ENCODE results near the gene TMEM38A. TPM values are rescaled to one million over a fixed set of nuclear protein-coding genes. Genes with fewer than 3 reads are reported as not detected.
"Not testable (repeated sequence)": the region's sequence is repeated elsewhere in the genome, so short reads cannot be mapped to it uniquely, and the experiment has no call there.

Gene TMEM38A
- total RNA-seq, 2 experiments from 2014 or later, result 1.1 to 1.7 TPM

DNA sequence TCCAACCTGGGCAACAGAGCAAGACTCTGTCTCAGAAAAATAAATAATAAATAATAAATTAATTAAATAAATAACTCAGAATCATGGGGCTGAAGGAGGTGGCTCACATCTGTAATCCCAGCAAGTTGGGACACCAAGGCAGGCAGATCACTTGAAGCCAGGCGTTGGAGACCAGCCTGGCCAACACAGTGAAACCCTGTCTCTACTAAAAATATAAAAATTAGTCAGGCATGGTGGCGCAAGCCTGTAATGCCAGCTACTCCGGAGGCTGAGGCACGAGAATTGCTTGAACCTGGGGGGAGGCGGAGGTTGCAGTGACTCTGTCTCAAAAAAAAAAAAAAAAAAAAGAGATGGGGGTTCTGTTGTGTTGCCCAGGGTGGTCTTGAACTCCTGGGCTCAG is 7.2 kb downstream of the TMEM38A start:
- Mint-ChIP-seq H3K4me3 (no peak overlapping the region), H3K9me3 (no peaks in the 10 kb centered on the region), H3K27ac (no peak overlapping the region), H3K27me3 (no peaks in the 10 kb centered on the region), H3K4me1 (peaks cover 10% of the 10 kb centered on the region), H3K36me3 (ENCODE audit: low read depth) (no peaks in the 10 kb centered on the region)
- ChIA-PET CTCF (no interaction called here), POLR2A (no interaction called here)
- DNase-seq, result no peak

DNA sequence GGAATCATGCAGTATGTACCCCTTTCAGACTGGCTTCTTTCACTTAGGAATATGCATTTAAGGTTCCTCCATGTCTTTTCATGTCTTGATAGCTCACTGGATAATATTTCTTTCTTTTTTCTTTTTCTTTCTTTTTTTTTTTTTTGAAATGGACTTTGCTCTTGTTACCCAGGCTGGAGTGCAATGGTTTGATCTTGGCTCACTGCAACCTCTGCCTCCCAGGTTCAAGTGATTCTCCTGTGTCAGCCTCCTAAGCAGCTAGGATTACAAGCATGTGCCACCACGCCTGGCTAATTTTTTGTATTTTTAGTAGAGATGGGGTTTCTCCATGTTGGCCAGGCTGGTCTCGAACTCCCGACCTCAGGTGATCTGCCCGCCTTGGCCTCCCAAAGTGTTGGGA is 7.8 kb downstream of the TMEM38A start:
- POLR2A ChIA-PET, result not testable (repeated sequence)

DNA sequence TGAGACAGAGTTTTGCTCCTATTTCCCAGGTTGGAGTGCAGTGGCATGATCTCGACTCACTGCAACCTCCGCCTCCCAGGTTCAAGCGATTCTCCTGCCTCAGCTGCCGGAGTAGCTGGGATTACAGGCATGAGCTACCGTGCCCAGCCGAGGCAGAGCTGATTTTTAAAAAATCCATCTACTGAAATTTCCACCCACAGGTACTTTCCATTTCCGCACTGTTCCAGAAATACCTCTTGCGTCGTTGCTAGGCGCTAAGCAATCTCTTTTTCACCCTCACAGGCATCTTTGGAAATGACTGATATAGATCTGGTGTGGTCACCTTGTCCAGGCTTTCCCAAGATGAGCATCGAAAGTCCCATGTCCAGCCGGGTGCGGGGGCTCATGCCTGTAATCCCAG is 9.4 kb downstream of the TMEM38A start:
- H3K36me3 Mint-ChIP-seq (ENCODE audit: low read depth), result no peaks in the 10 kb centered on the region
- H3K9me3 Mint-ChIP-seq, result no peaks in the 10 kb centered on the region
- CTCF ChIA-PET, result interaction anchor here (0.7 kb wide), 1 partner anchor 40 kb away, joined by 8 read pairs; no protein-coding TSS in a partner anchor
- H3K27ac Mint-ChIP-seq, result no peak overlapping the region
- POLR2A ChIA-PET, result no interaction called here
- no peaks in the 10 kb centered on the region for H3K4me1 Mint-ChIP-seq
- H3K4me3 Mint-ChIP-seq, result no peak overlapping the region
- no peak for DNase-seq
- no peaks in the 10 kb centered on the region for H3K27me3 Mint-ChIP-seq

More for the DNA sequence above, 7.8 kb downstream of the TMEM38A start:
- H3K9me3 Mint-ChIP-seq; CTCF ChIA-PET; H3K4me1 Mint-ChIP-seq; H3K36me3 Mint-ChIP-seq (ENCODE audit: low read depth); H3K4me3 Mint-ChIP-seq; H3K27me3 Mint-ChIP-seq; H3K27ac Mint-ChIP-seq; DNase-seq: not testable (repeated sequence)

DNA sequence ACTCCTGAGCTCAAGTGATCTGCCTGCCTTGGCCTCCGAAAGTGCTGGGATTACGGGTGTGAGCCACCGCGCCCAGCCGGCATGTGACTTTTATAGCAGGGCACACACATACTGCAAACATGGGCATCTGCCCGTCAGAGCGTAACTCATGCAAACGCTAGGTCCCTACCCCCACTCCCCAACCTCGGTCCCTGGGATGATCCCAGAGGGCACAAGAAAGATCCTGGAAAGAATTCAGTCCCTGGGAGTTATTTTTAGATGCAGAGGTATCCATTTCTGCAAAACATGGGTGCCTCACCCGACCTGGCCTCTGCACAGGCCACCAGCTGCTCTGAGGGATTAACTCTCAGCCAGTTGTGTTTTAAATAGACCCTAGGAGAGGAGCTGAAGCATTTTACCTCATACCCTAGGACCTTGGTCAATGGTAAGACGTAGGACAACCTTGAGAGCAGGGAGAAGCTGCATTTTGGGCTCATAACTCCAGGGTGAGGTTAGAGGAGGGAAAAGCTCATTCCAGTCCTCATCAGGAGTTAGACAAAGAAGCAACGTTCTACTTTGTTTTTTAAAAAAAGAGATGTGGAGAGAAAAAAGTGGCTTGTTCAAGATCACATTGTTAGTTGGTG is 10.8 kb downstream of the TMEM38A start:
- Mint-ChIP-seq H3K27me3 (no peaks in the 10 kb centered on the region), H3K36me3 (ENCODE audit: low read depth) (no peaks in the 10 kb centered on the region), H3K27ac (no peak overlapping the region), H3K9me3 (no peaks in the 10 kb centered on the region), H3K4me1 (no peaks in the 10 kb centered on the region), H3K4me3 (no peak overlapping the region)
- ChIA-PET CTCF (interaction anchor here (1.4 to 1.7 kb wide), 2 partner anchors 11 to 12 kb away, joined by 4 read pairs; partner anchors contain the start of genes SMIM7 and TMEM38A), POLR2A (no interaction called here)
- DNase-seq, result no peak

DNA sequence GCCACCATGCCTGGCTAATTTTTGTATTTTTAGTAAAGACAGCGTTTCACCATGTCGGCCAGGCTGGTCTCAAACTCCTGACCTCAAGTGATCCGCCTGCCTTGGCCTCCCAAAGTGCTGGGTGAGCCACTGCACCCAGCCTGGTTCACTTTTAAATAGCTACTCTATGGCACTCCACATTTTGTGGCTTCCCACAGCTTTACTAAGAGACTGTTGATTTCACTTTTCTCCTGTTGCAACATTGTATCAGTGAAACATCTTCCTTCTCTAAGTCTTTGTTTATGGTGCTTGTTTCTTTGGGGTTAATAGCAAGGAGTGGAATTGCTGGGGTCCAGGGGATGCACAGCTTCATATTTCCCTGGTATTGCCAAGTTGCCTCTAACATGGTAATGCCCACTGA is 12.3 kb downstream of the TMEM38A start:
- CTCF ChIA-PET, result interaction anchor here (1.1 to 1.2 kb wide), 2 partner anchors 9 to 24 kb away, joined by 3 read pairs; no protein-coding TSS in a partner anchor
- Mint-ChIP-seq H3K9me3 (no peaks in the 10 kb centered on the region), H3K27ac (no peak overlapping the region), H3K27me3 (no peaks in the 10 kb centered on the region), H3K4me3 (no peak overlapping the region), H3K36me3 (ENCODE audit: low read depth) (no peaks in the 10 kb centered on the region), H3K4me1 (no peaks in the 10 kb centered on the region)
- POLR2A ChIA-PET, result no interaction called here
- DNase-seq, result no peak

DNA sequence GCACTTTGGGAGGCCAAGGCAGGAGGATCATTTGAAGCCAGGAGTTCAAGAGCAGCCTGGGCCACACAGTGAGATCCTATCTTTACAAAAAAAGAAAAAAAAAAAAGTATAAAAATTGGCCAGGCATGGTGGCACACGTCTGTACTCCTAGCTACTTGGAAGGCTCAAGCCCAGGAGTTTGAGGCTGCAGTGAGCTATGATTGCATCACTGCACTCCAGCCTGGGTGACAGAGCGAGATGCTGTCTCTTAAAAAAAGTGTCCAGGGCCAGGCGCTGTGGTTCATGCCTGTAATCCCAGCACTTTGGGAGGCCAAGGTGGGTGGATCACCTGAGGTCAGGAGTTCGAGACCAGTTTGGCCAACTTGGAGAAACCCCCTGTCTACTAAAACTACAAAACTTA is 12.9 kb downstream of the TMEM38A start:
- H3K4me1 Mint-ChIP-seq; POLR2A ChIA-PET; H3K36me3 Mint-ChIP-seq (ENCODE audit: low read depth); H3K4me3 Mint-ChIP-seq; H3K9me3 Mint-ChIP-seq; H3K27me3 Mint-ChIP-seq; DNase-seq; H3K27ac Mint-ChIP-seq: not testable (repeated sequence)
- CTCF ChIA-PET, result interaction anchor here (0.6 to 1.2 kb wide), 3 partner anchors 10 to 25 kb away, joined by 3 read pairs; no protein-coding TSS in a partner anchor

DNA sequence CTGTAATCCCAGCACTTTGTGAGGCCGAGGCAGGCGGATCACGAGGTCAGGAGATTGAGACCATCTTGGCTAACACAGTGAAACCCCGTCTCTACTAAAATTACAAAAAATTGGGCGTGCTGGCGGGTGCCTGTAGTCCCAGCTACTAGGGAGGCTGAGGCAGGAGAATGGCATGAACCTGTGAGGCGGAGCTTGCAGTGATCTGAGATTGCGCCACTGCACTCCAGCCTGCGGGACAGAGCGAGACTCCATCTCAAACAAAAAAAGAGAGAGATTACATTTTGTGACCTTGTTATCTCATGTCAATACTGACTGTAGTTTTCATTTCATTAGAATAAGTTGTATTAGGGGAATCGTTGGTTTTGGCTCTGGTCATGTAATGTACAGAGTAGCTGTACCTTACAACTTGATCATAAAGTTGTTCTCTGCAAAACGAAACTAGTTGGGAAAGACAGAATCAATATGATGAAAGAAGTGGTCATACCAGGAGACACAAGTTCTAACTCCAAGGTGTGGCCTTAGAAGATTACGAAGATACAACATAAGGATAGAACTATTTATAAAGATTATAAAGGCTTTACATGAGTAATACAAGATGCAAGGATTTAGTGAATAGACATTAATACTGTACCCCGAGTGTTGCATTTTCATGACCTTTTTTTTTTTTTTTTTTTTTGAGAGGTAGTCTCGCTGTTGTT is 15.3 kb downstream of the TMEM38A start:
- Mint-ChIP-seq H3K4me3 (no peak overlapping the region), H3K36me3 (ENCODE audit: low read depth) (peaks cover 1% of the 10 kb centered on the region), H3K9me3 (peaks cover 2% of the 10 kb centered on the region), H3K27ac (no peak overlapping the region), H3K27me3 (no peaks in the 10 kb centered on the region), H3K4me1 (no peaks in the 10 kb centered on the region)
- DNase-seq, result no peak
- ChIA-PET POLR2A (no interaction called here), CTCF (interaction anchor here (0.6 kb wide), 1 partner anchor 629 kb away, joined by 3 read pairs; no protein-coding TSS in a partner anchor)

DNA sequence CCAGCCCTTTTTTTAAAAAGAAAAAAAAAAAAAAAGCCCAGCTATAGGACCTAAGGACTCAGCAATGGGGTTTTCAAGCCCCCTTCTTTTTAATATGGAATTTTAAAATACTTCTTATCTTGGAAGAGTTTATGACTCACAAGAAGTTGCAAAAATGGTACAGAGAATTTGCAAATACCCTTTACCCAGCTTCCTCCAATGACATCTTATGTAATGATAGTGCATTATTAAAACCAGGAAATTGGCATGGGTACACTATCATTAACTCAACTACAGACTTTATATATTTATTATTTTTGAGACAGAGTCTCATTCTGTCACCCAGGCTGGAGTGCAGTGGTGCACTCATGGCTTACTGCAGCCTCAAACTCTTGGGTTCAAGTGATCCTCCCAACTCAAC is 16.1 kb downstream of the TMEM38A start:
- Mint-ChIP-seq H3K9me3 (peaks cover 2% of the 10 kb centered on the region), H3K27ac (no peak overlapping the region), H3K36me3 (ENCODE audit: low read depth) (peaks cover 1% of the 10 kb centered on the region), H3K4me3 (no peak overlapping the region), H3K27me3 (no peaks in the 10 kb centered on the region), H3K4me1 (no peaks in the 10 kb centered on the region)
- ChIA-PET POLR2A (no interaction called here), CTCF (interaction anchor here (0.6 to 0.8 kb wide), 2 partner anchors 11 to 1527 kb away, joined by 4 to 5 read pairs; no protein-coding TSS in a partner anchor)
- DNase-seq, result no peak

DNA sequence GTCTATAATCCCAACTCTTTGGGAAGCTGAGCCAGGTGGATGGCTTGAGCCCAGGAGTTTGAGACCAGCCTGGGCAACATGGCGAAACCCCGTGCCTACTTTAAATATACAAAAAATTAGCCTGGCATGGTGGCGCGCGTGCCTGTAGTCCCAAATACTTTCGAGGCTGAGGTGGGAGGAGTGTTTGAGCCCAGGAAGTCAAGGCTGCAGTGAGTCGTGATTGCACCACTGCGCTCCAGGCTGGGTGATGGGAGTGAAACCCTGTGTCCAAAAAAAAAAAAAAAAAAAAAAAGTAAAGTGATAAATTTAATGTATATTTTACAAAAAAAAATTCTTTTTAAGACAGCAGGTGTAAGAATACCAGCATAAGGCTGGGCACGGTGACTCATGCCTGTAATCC is 17.6 kb downstream of the TMEM38A start:
- Mint-ChIP-seq H3K27ac (no peak overlapping the region), H3K9me3 (peaks cover 2% of the 10 kb centered on the region), H3K27me3 (no peaks in the 10 kb centered on the region), H3K4me3 (no peak overlapping the region), H3K36me3 (ENCODE audit: low read depth) (peaks cover 1% of the 10 kb centered on the region), H3K4me1 (no peaks in the 10 kb centered on the region)
- no peak for DNase-seq
- POLR2A ChIA-PET, result no interaction called here
- CTCF ChIA-PET, result interaction anchor here (0.5 to 1.0 kb wide), 3 partner anchors 62 to 419 kb away, joined by 3 read pairs; no protein-coding TSS in a partner anchor

DNA sequence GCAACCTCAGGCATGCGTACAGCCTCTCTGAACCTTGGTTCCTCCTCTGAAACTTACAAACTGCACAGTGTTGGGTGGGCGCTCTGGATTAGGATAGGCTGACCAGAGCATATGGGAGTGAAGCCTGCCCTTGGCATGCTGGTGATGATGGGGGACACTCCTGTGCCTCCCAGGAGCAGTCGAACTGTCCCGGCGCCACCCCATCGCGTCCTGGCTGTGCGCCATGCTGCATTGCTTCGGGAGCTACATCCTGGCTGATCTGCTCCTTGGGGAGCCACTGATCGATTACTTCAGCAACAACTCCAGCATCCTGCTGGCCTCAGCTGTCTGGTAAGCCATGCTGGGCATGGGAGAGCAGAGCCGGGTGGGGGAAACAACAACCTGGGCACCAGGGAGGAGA is 18.9 kb downstream of the TMEM38A start:
- ChIA-PET CTCF (interaction anchor here (1.0 kb wide), 1 partner anchor 15 kb away, joined by 3 read pairs; no protein-coding TSS in a partner anchor), POLR2A (no interaction called here)
- Mint-ChIP-seq H3K9me3 (peaks cover 2% of the 10 kb centered on the region), H3K27me3 (no peaks in the 10 kb centered on the region), H3K4me3 (no peak overlapping the region), H3K27ac (no peak overlapping the region), H3K36me3 (ENCODE audit: low read depth) (peaks cover 1% of the 10 kb centered on the region), H3K4me1 (no peaks in the 10 kb centered on the region)
- DNase-seq, result no peak

DNA sequence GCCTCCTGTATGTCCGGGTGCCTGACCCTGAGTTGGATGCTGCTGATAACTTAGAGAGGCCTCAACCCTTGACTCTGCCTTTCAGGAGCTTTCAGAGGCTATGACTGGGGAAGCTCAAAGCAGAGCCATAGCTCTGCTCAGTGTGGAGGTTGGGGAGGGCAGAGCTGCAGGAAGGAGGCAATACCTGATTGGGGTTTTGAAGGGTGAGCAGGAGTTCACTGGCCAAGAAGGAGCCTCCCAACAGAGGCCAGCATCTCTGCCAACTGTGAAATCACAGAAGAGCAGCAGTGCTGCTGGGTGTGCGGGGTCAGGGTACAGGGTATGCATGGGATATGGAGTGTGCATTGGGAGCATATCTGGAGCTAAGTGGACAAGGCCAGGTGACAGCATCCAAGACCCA is 21.6 kb downstream of the TMEM38A start:
- Mint-ChIP-seq H3K27ac (no peak overlapping the region), H3K27me3 (no peaks in the 10 kb centered on the region), H3K4me3 (no peak overlapping the region), H3K4me1 (no peaks in the 10 kb centered on the region), H3K36me3 (ENCODE audit: low read depth) (peaks cover 1% of the 10 kb centered on the region), H3K9me3 (peaks cover 2% of the 10 kb centered on the region)
- ChIA-PET POLR2A (no interaction called here), CTCF (no interaction called here)
- DNase-seq, result no peak

DNA sequence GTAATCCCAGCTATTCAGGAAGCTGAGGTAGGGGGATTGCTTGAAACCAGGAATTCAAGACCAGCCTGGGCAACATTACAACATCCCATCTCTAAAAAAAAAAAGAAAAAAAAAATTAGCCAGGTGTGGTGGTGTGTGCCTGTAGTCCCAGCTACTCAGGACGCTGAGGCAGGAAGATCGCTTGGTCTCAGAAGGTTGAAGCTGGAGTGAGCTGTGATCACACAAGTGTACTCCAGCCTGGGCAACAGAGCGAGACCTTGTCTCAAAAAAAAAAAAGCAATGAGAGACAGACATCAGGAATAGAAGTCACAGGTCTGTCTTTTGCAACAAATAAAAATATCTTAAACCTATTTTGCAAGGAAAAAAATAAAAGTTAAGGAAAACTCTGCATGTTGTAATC is 23.3 kb downstream of the TMEM38A start:
- no peak overlapping the region for H3K4me3 Mint-ChIP-seq
- H3K36me3 Mint-ChIP-seq (ENCODE audit: low read depth), result peaks cover 1% of the 10 kb centered on the region
- no peaks in the 10 kb centered on the region for H3K27me3 Mint-ChIP-seq
- H3K9me3 Mint-ChIP-seq, result peaks cover 2% of the 10 kb centered on the region
- CTCF ChIA-PET, result interaction anchor here (0.7 kb wide), 1 partner anchor 475 kb away, joined by 3 read pairs; no protein-coding TSS in a partner anchor
- DNase-seq, result no peak
- POLR2A ChIA-PET, result no interaction called here
- no peak overlapping the region for H3K27ac Mint-ChIP-seq
- no peaks in the 10 kb centered on the region for H3K4me1 Mint-ChIP-seq

DNA sequence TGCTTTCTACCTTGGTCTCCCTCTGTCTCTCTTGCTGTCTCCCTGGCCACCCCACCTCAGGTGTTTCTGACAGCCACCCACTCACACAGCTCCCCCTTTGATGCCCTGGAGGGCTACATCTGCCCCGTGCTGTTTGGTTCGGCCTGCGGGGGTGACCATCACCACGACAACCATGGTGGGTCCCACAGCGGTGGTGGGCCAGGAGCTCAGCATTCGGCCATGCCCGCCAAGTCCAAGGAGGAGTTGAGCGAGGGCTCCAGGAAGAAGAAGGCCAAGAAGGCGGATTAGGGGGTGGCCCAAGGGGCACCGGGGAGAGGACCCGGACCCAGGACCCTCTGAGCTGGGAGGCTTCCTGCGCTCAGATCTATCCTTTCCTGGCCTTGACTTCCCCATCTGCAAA is 27.1 kb downstream of the TMEM38A start:
- Mint-ChIP-seq H3K4me3 (no peak overlapping the region), H3K9me3 (no peaks in the 10 kb centered on the region), H3K27ac (no peak overlapping the region), H3K27me3 (no peaks in the 10 kb centered on the region), H3K4me1 (no peaks in the 10 kb centered on the region), H3K36me3 (ENCODE audit: low read depth) (no peaks in the 10 kb centered on the region)
- DNase-seq, result no peak
- CTCF ChIA-PET, result interaction anchor here (0.6 kb wide), 1 partner anchor 17 kb away, joined by 3 read pairs; no protein-coding TSS in a partner anchor
- POLR2A ChIA-PET, result no interaction called here
